ENCODE results near the gene SLC38A10.

Gene SLC38A10

GRCh38 chr17:81218459-81218858 lies 76.6 kb downstream of the SLC38A10 start:
- TF ChIP-seq CTCF (IDR thresholded peaks at IDR 0.05; ENCODE audit: extremely low read depth, insufficient read depth, missing control alignments): no peak
- DNase-seq (ENCODE audit: low spot score): no peak
- in situ Hi-C loops (cut with MboI; ENCODE audit: low pct_unique_long_range_greater_than_20kb, low sequenced_read_pairs, unreplicated experiment): no loop called here

- in situ Hi-C loops (cut with MboI; ENCODE audit: low pct_unique_long_range_greater_than_20kb, low sequenced_read_pairs, unreplicated experiment): no loop called here
- TF ChIP-seq CTCF (IDR thresholded peaks at IDR 0.05; ENCODE audit: extremely low read depth, insufficient read depth, missing control alignments): no peak
Observed at GRCh38 chr17:81217491-81217890, 77.6 kb downstream of the SLC38A10 start.

GRCh38 chr17:81213978-81214377 lies 81.1 kb downstream of the SLC38A10 start:
- no peak for TF ChIP-seq CTCF (IDR thresholded peaks at IDR 0.05; ENCODE audit: extremely low read depth, insufficient read depth, missing control alignments)
- DNase-seq (ENCODE audit: low spot score): no peak
- in situ Hi-C loops (cut with MboI; ENCODE audit: low pct_unique_long_range_greater_than_20kb, low sequenced_read_pairs, unreplicated experiment): no loop called here

More at GRCh38 chr17:81217491-81217890, 77.6 kb downstream of the SLC38A10 start:
- DNase-seq (ENCODE audit: low spot score): no peak

- in situ Hi-C loops (cut with MboI; ENCODE audit: low pct_unique_long_range_greater_than_20kb, low sequenced_read_pairs, unreplicated experiment): no loop called here
- TF ChIP-seq CTCF (IDR thresholded peaks at IDR 0.05; ENCODE audit: extremely low read depth, insufficient read depth, missing control alignments): no peak
- DNase-seq (ENCODE audit: low spot score): no peak
Observed at GRCh38 chr17:81212365-81212764, 82.7 kb downstream of the SLC38A10 start.

GRCh38 chr17:81210868-81211267 lies 84.2 kb downstream of the SLC38A10 start:
- in situ Hi-C loops (cut with MboI; ENCODE audit: low pct_unique_long_range_greater_than_20kb, low sequenced_read_pairs, unreplicated experiment): no loop called here
- TF ChIP-seq CTCF (IDR thresholded peaks at IDR 0.05; ENCODE audit: extremely low read depth, insufficient read depth, missing control alignments): no peak
- DNase-seq (ENCODE audit: low spot score): no peak

GRCh38 chr17:81210466-81210865 lies 84.6 kb downstream of the SLC38A10 start:
- TF ChIP-seq CTCF (IDR thresholded peaks at IDR 0.05; ENCODE audit: extremely low read depth, insufficient read depth, missing control alignments): no peak
- in situ Hi-C loops (cut with MboI; ENCODE audit: low pct_unique_long_range_greater_than_20kb, low sequenced_read_pairs, unreplicated experiment): no loop called here
- no peak for DNase-seq (ENCODE audit: low spot score)

- no peak for TF ChIP-seq CTCF (IDR thresholded peaks at IDR 0.05; ENCODE audit: extremely low read depth, insufficient read depth, missing control alignments)
- DNase-seq (ENCODE audit: low spot score): no peak
- in situ Hi-C loops (cut with MboI; ENCODE audit: low pct_unique_long_range_greater_than_20kb, low sequenced_read_pairs, unreplicated experiment): no loop called here
Observed at GRCh38 chr17:81209141-81209540, 86.0 kb downstream of the SLC38A10 start.
